Measurements from ENCODE around the gene RAB3IP.
"Not testable (repeated sequence)": the region's sequence is repeated elsewhere in the genome, so short reads cannot be mapped to it uniquely, and the experiment has no call there.

Gene RAB3IP

GRCh38 chr12:69758105-69758504, 19.4 kb downstream of the RAB3IP start:
- DNase-seq = no peak

GRCh38 chr12:69759581-69759980, 20.9 kb downstream of the RAB3IP start:
- DNase-seq = not testable (repeated sequence)

GRCh38 chr12:69765515-69765914, 26.9 kb downstream of the RAB3IP start:
- DNase-seq = no peak

GRCh38 chr12:69766260-69766659, 27.6 kb downstream of the RAB3IP start:
- DNase-seq = no peak

GRCh38 chr12:69779928-69780327, 41.3 kb downstream of the RAB3IP start:
- DNase-seq = no peak

GRCh38 chr12:69783365-69783764, 44.7 kb downstream of the RAB3IP start:
- DNase-seq = no peak

GRCh38 chr12:69789351-69789750, 50.7 kb downstream of the RAB3IP start:
- DNase-seq = no peak

- no peak for DNase-seq
These were observed 53.9 kb downstream of the RAB3IP start for GRCh38 chr12:69792533-69792932.

GRCh38 chr12:69807101-69807897, 68.6 kb downstream of the RAB3IP start:
- not testable (repeated sequence) for DNase-seq

- DNase-seq = no peak
These were observed 72.3 kb downstream of the RAB3IP start for GRCh38 chr12:69810870-69811498.

GRCh38 chr12:69816082-69816481, 77.4 kb downstream of the RAB3IP start:
- no peak for DNase-seq

- no peak for DNase-seq
These were observed 82.4 kb downstream of the RAB3IP start for GRCh38 chr12:69821032-69821455.

GRCh38 chr12:69821456-69822159, 82.9 kb downstream of the RAB3IP start:
- no peak for DNase-seq

GRCh38 chr12:69822201-69822860, 83.7 kb downstream of the RAB3IP start:
- DNase-seq = no peak

- DNase-seq = no peak
These were observed 85.4 kb downstream of the RAB3IP start for GRCh38 chr12:69824028-69824427.

GRCh38 chr12:69824966-69825560, 86.4 kb downstream of the RAB3IP start, which contains the start of gene MYRFL:
Gene MYRFL, plus strand, starts transcription at chr12:69825227. Its CDS starts 291 bp downstream, at chr12:69825518.
- DNase-seq = no peak

GRCh38 chr12:69828897-69829296, 90.2 kb downstream of the RAB3IP start:
- DNase-seq = no peak

- DNase-seq = no peak
These were observed 95.0 kb downstream of the RAB3IP start for GRCh38 chr12:69833696-69834095.

GRCh38 chr12:69834147-69834546, 95.5 kb downstream of the RAB3IP start:
- no peak for DNase-seq

- no peak for DNase-seq
These were observed 95.9 kb downstream of the RAB3IP start for GRCh38 chr12:69834576-69834975.

GRCh38 chr12:69835081-69835480, 96.4 kb downstream of the RAB3IP start:
- DNase-seq = no peak

- no peak for DNase-seq
These were observed 97.4 kb downstream of the RAB3IP start for GRCh38 chr12:69836015-69836414.

- no peak for DNase-seq
These were observed 98.5 kb downstream of the RAB3IP start for GRCh38 chr12:69837191-69837590.

Measured in activated CD4-positive, alpha-beta T cell treated with anti-CD3 and anti-CD28 coated beads for 4 hours (primary cell).